ENCODE data around the gene COA1. TPM values are rescaled to one million over a fixed set of nuclear protein-coding genes. Genes with fewer than 3 reads are reported as not detected.

The COA1 gene
- total RNA-seq, 1 donor from 2014 or later: 47.9 TPM

DNA sequence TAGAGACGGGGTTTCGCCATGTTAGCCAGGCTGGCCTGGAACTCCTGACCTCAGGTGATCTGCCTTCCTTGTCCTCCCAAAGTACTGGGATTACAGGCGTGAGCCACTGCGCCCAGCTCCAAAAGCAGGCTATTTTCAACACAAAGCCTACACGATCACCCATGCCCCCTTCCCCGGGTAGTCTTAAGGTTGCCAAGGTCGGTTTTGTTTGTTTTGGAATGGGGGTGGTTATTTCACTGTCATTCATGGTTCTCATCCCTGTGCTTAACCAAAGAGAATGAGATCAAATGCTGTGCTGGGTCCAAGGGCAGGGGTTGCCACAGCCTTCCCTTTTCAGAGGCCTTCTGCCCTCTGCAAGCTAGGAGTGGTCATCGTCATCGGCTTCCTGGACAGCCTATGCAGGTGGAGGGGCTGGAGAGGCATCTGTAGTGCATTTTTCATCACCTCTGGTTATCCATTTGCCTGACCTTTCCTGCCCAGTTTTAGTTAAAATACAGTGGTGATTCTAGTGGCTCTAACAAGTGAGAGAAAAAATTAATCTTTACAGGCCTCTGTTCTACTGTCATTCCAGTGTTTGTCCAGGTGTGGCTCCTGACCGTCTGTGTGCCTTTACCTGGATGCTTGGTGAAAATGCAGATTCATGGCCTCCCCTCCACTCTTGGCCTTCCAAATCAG, 40.6 kb upstream of the COA1 start:
- TF ChIP-seq, protein P1, sequence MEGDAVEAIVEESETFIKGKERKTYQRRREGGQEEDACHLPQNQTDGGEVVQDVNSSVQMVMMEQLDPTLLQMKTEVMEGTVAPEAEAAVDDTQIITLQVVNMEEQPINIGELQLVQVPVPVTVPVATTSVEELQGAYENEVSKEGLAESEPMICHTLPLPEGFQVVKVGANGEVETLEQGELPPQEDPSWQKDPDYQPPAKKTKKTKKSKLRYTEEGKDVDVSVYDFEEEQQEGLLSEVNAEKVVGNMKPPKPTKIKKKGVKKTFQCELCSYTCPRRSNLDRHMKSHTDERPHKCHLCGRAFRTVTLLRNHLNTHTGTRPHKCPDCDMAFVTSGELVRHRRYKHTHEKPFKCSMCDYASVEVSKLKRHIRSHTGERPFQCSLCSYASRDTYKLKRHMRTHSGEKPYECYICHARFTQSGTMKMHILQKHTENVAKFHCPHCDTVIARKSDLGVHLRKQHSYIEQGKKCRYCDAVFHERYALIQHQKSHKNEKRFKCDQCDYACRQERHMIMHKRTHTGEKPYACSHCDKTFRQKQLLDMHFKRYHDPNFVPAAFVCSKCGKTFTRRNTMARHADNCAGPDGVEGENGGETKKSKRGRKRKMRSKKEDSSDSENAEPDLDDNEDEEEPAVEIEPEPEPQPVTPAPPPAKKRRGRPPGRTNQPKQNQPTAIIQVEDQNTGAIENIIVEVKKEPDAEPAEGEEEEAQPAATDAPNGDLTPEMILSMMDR (IDR thresholded peaks at IDR 0.05): no peak
- Histone ChIP-seq H3K27ac (peak overlapping the region; percentile 17), H3K36me3 (peaks cover 17% of the 10 kb centered on the region), H3K4me3 (no peak overlapping the region), H3K9me3 (no peaks in the 10 kb centered on the region), H3K4me1 (peaks cover under 1% of the 10 kb centered on the region), H3K27me3 (no peaks in the 10 kb centered on the region)
- ATAC-seq (peak; percentile 40), DNase-seq (no peak)
- intact Hi-C loops (cut with DNase I): no loop called here

DNA sequence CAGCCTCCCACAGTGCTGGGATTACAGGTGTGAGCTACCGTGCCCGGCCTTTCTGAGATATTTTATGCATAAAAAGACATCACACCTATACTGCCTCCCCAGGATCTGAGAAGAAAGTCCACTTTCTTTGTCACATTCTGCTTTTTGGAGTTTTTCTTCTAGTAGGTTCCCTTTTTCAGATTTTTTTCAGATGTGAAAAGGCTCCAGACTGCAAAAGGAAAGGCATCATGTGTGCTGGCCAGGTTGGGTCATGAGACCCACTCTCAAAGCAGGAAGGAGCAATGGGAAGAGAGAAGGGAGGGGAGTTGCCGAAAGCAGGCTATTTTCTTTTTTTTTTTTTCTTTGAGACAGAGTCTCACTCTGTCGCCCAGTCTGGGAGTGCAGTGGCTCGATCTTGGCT, 40.0 kb upstream of the COA1 start:
- ATAC-seq (peak; percentile 31), DNase-seq (peak; percentile 30)
- Histone ChIP-seq H3K4me1 (peaks cover 7% of the 10 kb centered on the region), H3K9me3 (no peaks in the 10 kb centered on the region), H3K4me3 (no peak overlapping the region), H3K27ac (peak overlapping the region; percentile 17), H3K27me3 (no peaks in the 10 kb centered on the region), H3K36me3 (peaks cover 17% of the 10 kb centered on the region)
- intact Hi-C loops (cut with DNase I): no loop called here
- TF ChIP-seq, protein P1 (IDR thresholded peaks at IDR 0.05): no peak

DNA sequence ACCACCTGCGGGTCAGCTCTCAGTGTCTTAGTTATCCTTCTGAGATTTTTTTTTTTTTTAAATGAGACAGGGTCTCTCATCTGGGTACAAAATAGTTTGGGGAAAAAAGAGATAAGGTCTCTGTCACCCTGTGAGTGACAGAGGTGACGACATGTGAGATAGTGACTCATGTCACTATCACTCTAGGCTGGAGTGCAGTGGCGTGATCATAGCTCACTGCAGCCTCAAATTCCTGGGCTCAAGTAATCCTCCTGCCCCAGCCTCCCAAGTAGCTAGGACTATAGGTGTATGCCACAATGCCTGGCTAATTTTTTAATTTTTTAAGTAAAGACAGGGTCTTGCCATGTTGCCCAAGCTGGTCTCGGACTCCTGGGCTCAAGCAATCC, 39.6 kb upstream of the COA1 start:
- TF ChIP-seq, protein P1 (IDR thresholded peaks at IDR 0.05): no peak
- peaks cover 17% of the 10 kb centered on the region for H3K36me3 ChIP-seq
- H3K27ac ChIP-seq: no peak overlapping the region
- H3K4me1 ChIP-seq: peaks cover 9% of the 10 kb centered on the region
- H3K9me3 ChIP-seq: no peaks in the 10 kb centered on the region
- H3K27me3 ChIP-seq: no peaks in the 10 kb centered on the region
- ATAC-seq (no peak), DNase-seq (peak; percentile 7)
- H3K4me3 ChIP-seq: no peak overlapping the region
- intact Hi-C loops (cut with DNase I): no loop called here

DNA sequence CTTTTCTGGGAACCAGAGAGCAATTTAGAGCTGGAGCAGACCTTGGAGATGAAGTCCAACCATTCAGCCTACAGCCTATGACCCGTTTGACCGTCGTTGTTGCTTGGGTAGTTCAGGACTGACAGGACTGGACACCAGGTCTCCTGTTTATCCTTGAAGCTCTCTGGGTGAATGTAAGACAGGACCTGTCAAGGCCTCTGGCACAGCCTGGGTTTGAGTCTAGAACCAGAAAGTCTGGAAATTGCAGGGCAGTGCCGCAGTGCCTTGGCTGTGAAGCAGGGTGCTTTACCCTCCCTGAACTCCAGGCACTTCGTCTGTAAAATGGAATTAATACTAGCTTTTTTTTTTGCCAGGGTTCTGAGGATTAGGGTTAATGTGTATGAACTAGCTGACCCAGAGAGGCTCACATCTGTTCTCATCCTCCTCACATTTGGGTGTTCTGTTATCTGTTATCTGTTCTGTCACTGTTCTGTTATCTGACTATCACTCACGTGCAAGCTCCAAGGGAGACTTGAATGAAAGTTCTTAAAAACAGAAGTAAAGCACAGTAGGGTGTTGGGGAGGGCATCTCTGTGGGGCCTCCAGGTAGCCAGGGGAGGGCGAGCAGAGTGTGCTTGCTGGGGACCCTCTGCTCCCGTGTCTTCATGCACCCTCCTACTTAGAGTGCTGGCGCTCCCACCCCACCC, 39.0 kb upstream of the COA1 start:
- peaks cover 15% of the 10 kb centered on the region for H3K4me1 ChIP-seq
- TF ChIP-seq, protein P1 (IDR thresholded peaks at IDR 0.05): no peak
- intact Hi-C loops (cut with DNase I): no loop called here
- no peak overlapping the region for H3K27ac ChIP-seq
- H3K27me3 ChIP-seq: no peaks in the 10 kb centered on the region
- DNase-seq (peak; percentile 36), ATAC-seq (no peak)
- no peaks in the 10 kb centered on the region for H3K9me3 ChIP-seq
- H3K4me3 ChIP-seq: no peak overlapping the region
- peaks cover 17% of the 10 kb centered on the region for H3K36me3 ChIP-seq

DNA sequence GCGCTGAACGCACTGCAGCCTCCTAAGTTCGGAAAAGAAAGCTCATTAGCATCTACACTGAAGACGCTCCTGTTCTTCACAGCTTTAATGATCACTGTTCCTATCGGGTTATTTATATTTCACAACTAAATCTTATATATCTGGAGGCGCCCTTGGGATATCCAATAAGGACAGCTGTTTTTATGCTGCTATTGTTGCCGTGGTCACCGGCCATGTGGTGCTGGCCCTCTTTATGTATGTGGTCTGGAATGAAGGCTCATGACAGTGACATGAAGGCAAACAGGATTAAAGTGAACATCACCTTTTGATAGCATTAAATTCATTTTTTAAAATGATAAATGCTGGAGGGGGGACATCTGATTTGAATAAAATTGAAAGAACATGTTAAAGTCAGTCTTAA, 38.0 kb upstream of the COA1 start:
- Histone ChIP-seq H3K36me3 (peaks cover 11% of the 10 kb centered on the region), H3K27me3 (no peaks in the 10 kb centered on the region), H3K27ac (no peak overlapping the region), H3K4me1 (peaks cover 25% of the 10 kb centered on the region), H3K4me3 (no peak overlapping the region), H3K9me3 (no peaks in the 10 kb centered on the region)
- DNase-seq (peak; percentile 11), ATAC-seq (no peak)
- intact Hi-C loops (cut with DNase I): no loop called here
- TF ChIP-seq, protein P1 (IDR thresholded peaks at IDR 0.05): no peak
